ENCODE data around the gene TRIML1.

Gene TRIML1

GRCh38 chr4:188187106-188187505 lies 47.9 kb downstream of the TRIML1 start:
- no peak for TF ChIP-seq CTCF (IDR thresholded peaks at IDR 0.05; ENCODE audit: control insufficient read depth, insufficient read depth, low read depth, low read length, missing control alignments)
- no peak overlapping the region for H3K4me3 ChIP-seq (ENCODE audit: control insufficient read depth, low read depth, low read length)
- DNase-seq (ENCODE audit: low read depth), result no peak

GRCh38 chr4:188190461-188190860 lies 51.2 kb downstream of the TRIML1 start:
- no peak for TF ChIP-seq CTCF (IDR thresholded peaks at IDR 0.05; ENCODE audit: control insufficient read depth, insufficient read depth, low read depth, low read length, missing control alignments)
- no peak overlapping the region for H3K4me3 ChIP-seq (ENCODE audit: control insufficient read depth, low read depth, low read length)
- peak; percentile 29 for DNase-seq (ENCODE audit: low read depth)

GRCh38 chr4:188194421-188194820 lies 55.2 kb downstream of the TRIML1 start:
- no peak overlapping the region for H3K4me3 ChIP-seq (ENCODE audit: control insufficient read depth, low read depth, low read length)
- DNase-seq (ENCODE audit: low read depth), result no peak
- no peak for TF ChIP-seq CTCF (IDR thresholded peaks at IDR 0.05; ENCODE audit: control insufficient read depth, insufficient read depth, low read depth, low read length, missing control alignments)

- no peak overlapping the region for H3K4me3 ChIP-seq (ENCODE audit: control insufficient read depth, low read depth, low read length)
- no peak for DNase-seq (ENCODE audit: low read depth)
- TF ChIP-seq CTCF (IDR thresholded peaks at IDR 0.05; ENCODE audit: control insufficient read depth, insufficient read depth, low read depth, low read length, missing control alignments), result no peak
Observed at GRCh38 chr4:188195389-188195985, 56.2 kb downstream of the TRIML1 start.

- DNase-seq (ENCODE audit: low read depth), result no peak
- TF ChIP-seq CTCF (IDR thresholded peaks at IDR 0.05; ENCODE audit: control insufficient read depth, insufficient read depth, low read depth, low read length, missing control alignments), result no peak
- H3K4me3 ChIP-seq (ENCODE audit: control insufficient read depth, low read depth, low read length), result no peak overlapping the region
Observed at GRCh38 chr4:188196134-188196735, 57.0 kb downstream of the TRIML1 start.
